Right renal cortex interstitium (tissue), 3 donors: Measurements from ENCODE around the gene CCDC97. TPM values are rescaled to one million over a fixed set of nuclear protein-coding genes. Genes with fewer than 3 reads are reported as not detected.
"Not testable (repeated sequence)": the region's sequence is repeated elsewhere in the genome, so short reads cannot be mapped to it uniquely, and the experiment has no call there.

Experiments used
- DNase-seq, 3 donors: peaks; one replicate each; pipeline ENCODE4 v3.0.0-alpha.2; 2013; ENCODE audit warnings: low read depth in 3 of 3, low spot score in 2 of 3
- polyA plus RNA-seq, 3 donors: library from polyadenylated mRNA; unstranded; fragments of 120-200 nt; gene quantifications; one replicate each; pipeline ENCODE4 v1.2.1, GENCODE V29; 2013; ENCODE audit not compliant: insufficient read length in 3 of 3

The CCDC97 gene
- polyA plus RNA-seq, 3 donors = 30.8 to 32.1 (median 31.3) TPM

- DNase-seq = no peak
Observed at GRCh38 chr19:41357746-41358145, 47.8 kb downstream of the CCDC97 start.

GRCh38 chr19:41359741-41360140 lies 49.8 kb downstream of the CCDC97 start:
- no peak for DNase-seq

- no peak for DNase-seq
Observed at GRCh38 chr19:41362143-41362847, 52.3 kb downstream of the CCDC97 start.

DNA sequence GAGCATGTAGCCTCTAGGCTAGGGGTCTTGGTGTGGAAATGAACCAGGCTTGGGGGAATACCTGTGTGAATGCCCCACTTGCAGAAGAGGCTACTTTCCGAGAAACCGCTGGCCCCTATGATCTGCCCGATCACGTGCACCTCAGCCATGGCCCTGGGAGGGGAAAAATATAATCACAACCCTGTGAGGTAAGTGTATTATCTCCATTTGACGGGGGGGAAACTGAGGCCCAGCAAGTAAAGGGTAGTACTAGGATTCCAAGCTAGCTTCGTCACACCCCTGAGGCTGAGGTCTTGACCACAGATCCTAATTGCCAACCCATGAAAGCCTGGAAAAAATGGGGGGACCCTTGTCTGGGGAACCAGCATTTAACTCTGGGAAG lies 53.4 kb downstream of the CCDC97 start:
- no peak for DNase-seq

DNA sequence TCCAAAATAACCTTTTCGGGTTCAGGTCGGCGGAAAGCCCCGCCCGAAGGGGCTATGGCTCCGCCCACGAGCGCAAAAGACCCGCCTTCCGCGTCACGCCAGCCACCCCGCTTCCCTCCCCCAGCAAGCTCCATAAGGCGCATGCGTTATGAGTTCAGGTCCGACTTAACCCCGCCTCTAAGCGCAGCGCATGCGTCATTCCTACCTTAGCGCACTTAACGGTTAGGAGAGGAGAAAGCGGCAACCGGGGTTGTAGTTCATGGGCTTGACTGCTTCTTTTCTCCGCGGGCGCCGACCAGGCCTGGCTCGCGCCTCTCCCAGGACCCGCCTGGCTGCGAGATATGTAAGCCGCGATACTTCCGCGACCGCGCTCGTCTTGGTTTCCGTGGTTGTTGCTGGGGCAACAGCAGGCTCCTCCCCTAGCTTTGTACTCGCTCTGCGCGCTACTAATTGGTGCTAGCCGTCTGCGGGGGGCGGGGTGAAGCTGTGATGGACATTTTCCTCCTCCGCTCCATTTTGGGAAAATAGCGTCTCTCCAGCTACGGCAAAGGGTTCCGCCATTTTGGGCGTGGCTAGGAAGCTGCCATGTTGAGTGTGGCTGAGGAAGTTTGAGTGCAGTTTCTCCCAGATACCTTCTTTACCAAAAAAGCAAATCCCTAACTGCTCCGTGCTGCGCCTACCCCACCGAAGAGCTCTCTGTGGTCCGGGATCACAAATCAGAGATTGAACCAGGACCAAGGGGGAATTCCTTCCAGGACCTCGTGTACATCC lies 54.0 kb downstream of the CCDC97 start, which contains the start of gene B9D2:
Gene B9D2 (minus strand): TSS at position 397 of the 771 bp plus-strand sequence. CDS start 630 bp downstream, outside the sequence.
- DNase-seq = peak; percentile 97 to 98 (median 98)

- DNase-seq = no peak
Observed at GRCh38 chr19:41364524-41365391, 54.8 kb downstream of the CCDC97 start.

DNA sequence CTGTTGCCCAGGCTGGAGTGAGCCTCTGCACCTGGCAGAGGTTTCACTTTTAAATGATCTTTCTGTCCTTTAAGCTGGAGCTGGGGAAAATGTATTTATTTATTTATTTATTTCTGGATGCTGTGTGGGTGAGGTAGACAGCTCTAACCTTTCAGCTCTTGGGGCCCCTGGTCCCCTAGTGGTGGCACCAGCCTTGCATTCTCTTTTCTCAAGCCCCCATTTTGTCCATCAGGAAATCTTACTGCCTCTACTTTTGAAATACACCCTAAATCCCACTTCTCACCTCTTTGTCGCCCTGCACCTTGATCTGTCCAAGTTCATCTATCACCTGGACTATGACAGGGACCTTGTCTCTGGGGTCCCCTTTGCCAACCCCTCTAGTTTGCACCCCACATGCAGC lies 56.1 kb downstream of the CCDC97 start:
- no peak for DNase-seq

DNA sequence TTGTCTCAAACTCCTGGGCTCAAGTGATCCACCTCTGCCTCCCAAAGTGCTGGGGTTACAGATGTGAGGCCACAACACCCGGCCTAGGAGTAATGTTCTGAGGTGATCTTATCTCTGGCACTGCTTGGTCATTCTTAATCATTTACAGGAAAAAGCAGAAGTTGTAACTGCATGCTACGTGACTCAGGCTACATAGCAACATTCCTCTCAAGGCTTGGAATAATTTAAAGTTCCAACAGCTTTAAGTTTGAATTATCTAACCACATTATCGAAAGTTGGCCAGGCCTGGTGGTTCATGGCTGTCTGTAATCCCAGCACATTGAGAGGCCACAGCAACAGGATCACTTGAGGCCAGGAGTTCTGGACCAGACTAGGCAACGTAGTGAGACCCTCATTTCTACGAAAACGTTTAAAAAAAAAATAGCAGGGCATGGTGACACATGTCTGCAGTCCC lies 57.9 kb downstream of the CCDC97 start:
- DNase-seq = no peak

- DNase-seq = no peak
Observed at GRCh38 chr19:41369769-41370168, 59.8 kb downstream of the CCDC97 start.

DNA sequence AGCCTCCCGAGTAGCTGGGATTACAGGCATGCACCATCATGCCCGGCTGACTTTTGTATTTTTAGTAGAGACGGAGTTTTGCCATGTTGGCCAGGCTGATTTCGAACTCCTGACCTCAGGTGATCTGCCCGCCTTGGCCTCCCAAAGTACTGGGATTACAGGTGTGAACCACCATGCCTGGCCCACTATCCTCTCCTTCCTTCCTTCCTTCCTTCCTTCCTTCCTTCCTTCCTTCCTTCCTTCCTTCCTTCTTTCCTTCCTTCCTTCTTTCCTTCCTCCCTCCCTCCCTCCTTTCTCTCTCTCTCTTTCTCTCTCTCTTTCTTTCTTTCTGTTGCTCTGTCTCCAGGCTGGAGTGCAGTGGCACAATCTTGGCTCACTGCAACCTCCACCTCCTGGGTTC lies 61.1 kb downstream of the CCDC97 start:
- DNase-seq = not testable (repeated sequence)

DNA sequence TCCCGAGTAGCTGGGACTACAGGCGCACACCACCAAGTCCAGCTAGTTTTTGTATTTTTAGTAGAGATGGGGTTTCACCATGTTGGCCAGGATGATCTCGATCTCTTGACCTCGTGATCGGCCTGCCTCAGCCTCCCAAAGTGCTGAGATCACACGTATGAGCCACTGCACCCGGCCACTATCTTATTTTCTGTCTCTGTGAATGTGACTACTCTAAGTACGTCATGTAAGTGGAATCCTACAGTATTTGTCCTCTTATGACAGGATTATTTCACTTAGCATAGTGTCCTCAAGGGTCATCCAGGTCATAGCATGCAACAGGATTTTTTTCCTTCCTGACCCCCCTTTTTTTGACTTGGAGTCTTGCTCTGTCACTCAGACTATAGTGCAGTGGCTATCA lies 61.6 kb downstream of the CCDC97 start:
- no peak for DNase-seq

- no peak for DNase-seq
Observed at GRCh38 chr19:41372501-41372900, 62.5 kb downstream of the CCDC97 start.

- no peak for DNase-seq
Observed at GRCh38 chr19:41373993-41374392, 64.0 kb downstream of the CCDC97 start.

Other genes with a start within 250 kb of the CCDC97 start
- not detected for gene CYP2A13, start 221.7 kb upstream of the CCDC97 start, polyA plus RNA-seq
- gene CYP2F1, start 195.7 kb upstream of the CCDC97 start, polyA plus RNA-seq = not detected
- under 1 TPM; 0.51 to 0.54 (median 0.53) TPM for gene CYP2S1, start 117.0 kb upstream of the CCDC97 start, polyA plus RNA-seq
- gene AXL, start 90.9 kb upstream of the CCDC97 start, polyA plus RNA-seq = 10 to 100 TPM; 28.6 to 33.9 (median 32.1) TPM
- gene HNRNPUL1, start 45.8 kb upstream of the CCDC97 start, polyA plus RNA-seq = 100 to 1,000 TPM; 197 to 213 (median 202) TPM
- gene TGFB1, start 43.8 kb downstream of the CCDC97 start, polyA plus RNA-seq = 10 to 100 TPM; 26.0 to 33.7 (median 27.7) TPM
- gene B9D2, start 54.0 kb downstream of the CCDC97 start, polyA plus RNA-seq = 1 to 10 TPM; 5.5 to 7.9 (median 6.1) TPM
- gene TMEM91, start 66.4 kb downstream of the CCDC97 start, polyA plus RNA-seq = 1 to 10 TPM; 7.5 to 8.9 (median 8.7) TPM
- gene EXOSC5, start 87.2 kb downstream of the CCDC97 start, polyA plus RNA-seq = 10 to 100 TPM; 12.5 to 17.4 (median 14.3) TPM
- gene BCKDHA, start 87.6 kb downstream of the CCDC97 start, polyA plus RNA-seq = 10 to 100 TPM; 34.9 to 43.2 (median 38.2) TPM
- 1 to 10 TPM; 2.9 to 4.9 (median 3.7) TPM for gene B3GNT8, start 117.2 kb downstream of the CCDC97 start, polyA plus RNA-seq
- 10 to 100 TPM; 60.1 to 67.4 (median 61.4) TPM for gene DMAC2, start 129.7 kb downstream of the CCDC97 start, polyA plus RNA-seq
- gene ERICH4, start 133.0 kb downstream of the CCDC97 start, polyA plus RNA-seq = 1 to 10 TPM; 2.8 to 6.5 (median 6.3) TPM